Ovary (tissue), 9 donors: ENCODE data around the gene KCNN2. TPM values are rescaled to one million over a fixed set of nuclear protein-coding genes. Genes with fewer than 3 reads are reported as not detected.

Experiments
- DNase-seq, 5 donors: peaks; one replicate each; pipeline ENCODE4 v3.0.0-alpha.2; 2019 to 2020
- H3K27ac ChIP-seq, 2 donors: fragments of 200-600 bp; one replicate each; pipeline versions ENCODE4 v1.5.1 to v1.8.0; 2019 to 2022
- H3K27me3 ChIP-seq: fragments of 200-600 bp; one replicate; pipeline ENCODE4 v1.8.0; 2022
- H3K36me3 ChIP-seq: fragments of 200-600 bp; sonication (generic); one replicate; pipeline ENCODE4 v1.5.1; 2019
- H3K4me1 ChIP-seq: one replicate; pipeline ENCODE4 v1.8.1; 2013; ENCODE audit warnings: mild to moderate bottlenecking, moderate library complexity; ENCODE audit not compliant: insufficient read depth
- H3K4me3 ChIP-seq: fragments of 200-600 bp; sonication (generic); one replicate; pipeline ENCODE4 v1.5.1; 2017
- H3K9me3 ChIP-seq, 2 donors: fragments of 200-600 bp in 1 of 2; sonication (generic) in 1 of 2; one replicate each; pipeline versions ENCODE4 v1.5.1 to v1.8.1; 2013 to 2019; ENCODE audit warnings: mild to moderate bottlenecking in 1 of 2, moderate library complexity in 1 of 2
- CTCF ChIP-seq, 3 donors: fragments of 450-650 bp in 2 of 3; fragments of 200-600 bp in 1 of 3; IDR thresholded peaks; one replicate each; pipeline versions ENCODE4 v1.5.1 to v1.8.0; 2016 to 2022; ENCODE audit warnings: antibody characterized with exemption in 3 of 3, mild to moderate bottlenecking in 1 of 3
- EP300 ChIP-seq: sonication (generic); formaldehyde crosslinking; IDR thresholded peaks from one replicate; pipeline ENCODE4 v1.6.1; 2017; ENCODE audit warnings: antibody characterized with exemption
- POLR2A ChIP-seq: fragments of 450-650 bp; IDR thresholded peaks from one replicate; pipeline ENCODE4 v1.6.1; 2017; ENCODE audit warnings: antibody characterized with exemption, mild to moderate bottlenecking, moderate library complexity
- WGBS, 3 donors: extraction: QIAGEN DNeasy Blood & Tissue Kit in 1 of 3; methylation state at CpG; one replicate each; pipeline versions ENCODE4 v1.1.5 to v1.1.7; 2013 to 2017; 5-methylcytosine and 5-hydroxymethylcytosine counted together
- intact Hi-C, 4 donors: fragments of 100-400 bp; cut with DNase I; formaldehyde crosslinking; loops; one replicate each; pipeline versions ENCODE4 v1.11.0 to v1.15.1; 2022 to 2023
- polyA plus RNA-seq, 2 donors: library from polyadenylated mRNA; stranded (reverse); fragments of 200-250 nt in 1 of 2; fragments of 350-450 nt in 1 of 2; fragmentation: Illumina TruSeq in 1 of 2; extraction: RNeasy Lipid Tissue Mini Kit (QIAGEN cat#74804) in 1 of 2; gene quantifications; one replicate each; pipeline ENCODE4 v1.2.3, GENCODE V29; 2013 to 2014
- total RNA-seq, 7 donors: library from RNA; depleted of rRNA in 2 of 7; stranded (reverse); fragments of >200 nt in 2 of 7; fragmentation: NEBNext Ultra II Directional in 3 of 7; extraction: Animal tissue kit (Norgen Biotek cat#: 25700) in 3 of 7; gene quantifications; one replicate each; pipeline versions ENCODE4 v1.1.0 to v1.2.4, GENCODE V29; 2016 to 2023
- donor health status: DM: no; HTN: no; CAD: no; lungs with moderate emphysema.
- donor health status: DM: no; HTN: no; CAD: no.
- donor health status: Bipolar disorder and iron deficiency.
- donor health status: DM: yes; HTN: yes; CAD: no.
- donor health status: DM: no; HTN: no; CAD: no.
- donor health status: DM: yes; HTN: yes; CAD: no.

Gene KCNN2
- total and polyA plus RNA-seq, 9 donors = 0.48 to 1.6 (median 0.96) TPM

GRCh38 chr5:114355086-114355830 is 6.6 kb upstream of the KCNN2 start:
- H3K27me3 ChIP-seq = no peaks in the 10 kb centered on the region
- intact Hi-C loops = no loop called here
- DNase-seq = no peak
- H3K4me3 ChIP-seq = no peak overlapping the region
- 59 to 70% (median 60%) methylated on average over 5 of the region's 5 CpGs for WGBS, 3 donors
- no peaks in the 10 kb centered on the region for H3K4me1 ChIP-seq
- no peaks in the 10 kb centered on the region for H3K36me3 ChIP-seq
- H3K9me3 ChIP-seq = no peaks in the 10 kb centered on the region
- no peak overlapping the region for H3K27ac ChIP-seq
- TF ChIP-seq CTCF (IDR thresholded peaks at IDR 0.05) (no peak), EP300 (no peak)

GRCh38 chr5:114358329-114358728 is 3.5 kb upstream of the KCNN2 start:
- Histone ChIP-seq H3K36me3 (no peaks in the 10 kb centered on the region), H3K27me3 (no peaks in the 10 kb centered on the region), H3K4me1 (peaks cover 3% of the 10 kb centered on the region), H3K9me3 (no peaks in the 10 kb centered on the region), H3K4me3 (no peak overlapping the region), H3K27ac (no peak overlapping the region)
- no peak for TF ChIP-seq CTCF (IDR thresholded peaks at IDR 0.05)
- no peak for TF ChIP-seq EP300
- TF ChIP-seq POLR2A = no peak
- WGBS, 3 donors = 71 to 74% (median 74%) methylated on average over 2 of the region's 2 CpGs
- no peak for DNase-seq
- intact Hi-C loops = no loop called here

GRCh38 chr5:114360357-114360756 is 1.5 kb upstream of the KCNN2 start:
- Histone ChIP-seq H3K4me3 (peak overlapping the region; percentile 37), H3K27me3 (no peaks in the 10 kb centered on the region), H3K4me1 (peaks cover 3% of the 10 kb centered on the region), H3K36me3 (no peaks in the 10 kb centered on the region), H3K9me3 (no peaks in the 10 kb centered on the region), H3K27ac (no peak overlapping the region)
- TF ChIP-seq CTCF (IDR thresholded peaks at IDR 0.05) = no peak
- no peak for TF ChIP-seq POLR2A
- no peak for TF ChIP-seq EP300
- no peak for DNase-seq
- WGBS, 3 donors = 6 to 10% (median 9%) methylated on average over 5 of the region's 5 CpGs
- intact Hi-C loops = no loop called here

- H3K27me3 ChIP-seq = no peaks in the 10 kb centered on the region
Measured at GRCh38 chr5:114360816-114361723, 800 bp upstream of the KCNN2 start.

More at GRCh38 chr5:114360816-114361723, 800 bp upstream of the KCNN2 start:
- no peak for TF ChIP-seq POLR2A
- no peak for TF ChIP-seq CTCF (IDR thresholded peaks at IDR 0.05)
- TF ChIP-seq EP300 = no peak
- WGBS, 3 donors = 0 to 1% (median 1%) methylated on average over 40 to 78 of the region's 78 CpGs
- H3K4me3 ChIP-seq = peak overlapping the region; percentile 37
- H3K4me1 ChIP-seq = peaks cover 3% of the 10 kb centered on the region
- peak in 3 of 5 donors; percentile 24 to 42 (median 26) for DNase-seq
- intact Hi-C loops = no loop called here
- no peaks in the 10 kb centered on the region for H3K9me3 ChIP-seq
- H3K27ac ChIP-seq = no peak overlapping the region
- no peaks in the 10 kb centered on the region for H3K36me3 ChIP-seq
